GM23338 (cell line): ENCODE data around the gene ITPR2. TPM values are rescaled to one million over a fixed set of nuclear protein-coding genes. Genes with fewer than 3 reads are reported as not detected.

Experiments used
- ATAC-seq: fragments of 200-7000 bp; cut with Tn5 transposase; 3 replicates; pipeline ENCODE4 v1.9.1; 2020
- DNase-seq: peaks from one replicate; pipeline ENCODE4 v3.0.0-alpha.2; 2015; ENCODE audit warnings: low spot score
- H2AFZ ChIP-seq: fragments of 200-600 bp; sonication (generic); 2 replicates; pipeline ENCODE4 v1.8.0; 2016; ENCODE audit warnings: antibody characterized with exemption, mild to moderate bottlenecking, moderate library complexity
- H3F3A ChIP-seq: fragments of 200-600 bp; sonication (generic); replicated peaks from 2 replicates; pipeline ENCODE4 v1.8.0; 2017; ENCODE audit warnings: antibody characterized with exemption, mixed run types, low read depth
- H3K27ac ChIP-seq: fragments of 200-600 bp; sonication (generic); 2 replicates; pipeline ENCODE4 v1.6.1; 2016; ENCODE audit warnings: low read depth
- H3K27me3 ChIP-seq: fragments of 200-600 bp; sonication (generic); 2 replicates; pipeline ENCODE4 v1.8.0; 2016; ENCODE audit warnings: mild to moderate bottlenecking, mixed run types, moderate library complexity; ENCODE audit not compliant: insufficient read depth
- H3K36me3 ChIP-seq: fragments of 200-600 bp; sonication (generic); 2 replicates; pipeline ENCODE4 v1.8.0; 2016; ENCODE audit warnings: mild to moderate bottlenecking; ENCODE audit not compliant: insufficient read depth
- H3K4me1 ChIP-seq: fragments of 200-600 bp; sonication (generic); 2 replicates; pipeline ENCODE4 v1.8.0; 2016; ENCODE audit warnings: mild to moderate bottlenecking, moderate library complexity; ENCODE audit not compliant: insufficient read depth
- H3K4me2 ChIP-seq: fragments of 200-600 bp; sonication (generic); 2 replicates; pipeline ENCODE4 v1.7.1; 2017; ENCODE audit warnings: mixed run types
- H3K4me3 ChIP-seq: fragments of 200-600 bp; sonication (generic); 2 replicates; pipeline ENCODE4 v1.6.1; 2016; ENCODE audit warnings: mixed run types
- H3K79me2 ChIP-seq: fragments of 200-600 bp; sonication (generic); replicated peaks from 2 replicates; pipeline ENCODE4 v1.8.0; 2017; ENCODE audit warnings: mild to moderate bottlenecking; ENCODE audit not compliant: insufficient read depth
- H3K9me2 ChIP-seq: fragments of 200-600 bp; sonication (generic); 2 replicates; pipeline ENCODE4 v1.8.0; 2017; ENCODE audit not compliant: insufficient read depth
- H4K20me1 ChIP-seq: fragments of 200-600 bp; sonication (generic); replicated peaks from 2 replicates; pipeline ENCODE4 v1.8.0; 2017; ENCODE audit warnings: mild to moderate bottlenecking; ENCODE audit not compliant: insufficient read depth
- H3K27ac Mint-ChIP-seq: 2 replicates; pipeline ENCODE4 v1.8.0; 2020; ENCODE audit warnings: inconsistent platforms, mild to moderate bottlenecking, moderate library complexity, mixed read lengths
- H3K27me3 Mint-ChIP-seq: 3 replicates; pipeline ENCODE4 v1.8.0; 2022; ENCODE audit warnings: low read depth, mild to moderate bottlenecking, moderate library complexity, mixed read lengths, inconsistent platforms; ENCODE audit not compliant: insufficient read depth, poor library complexity
- H3K36me3 Mint-ChIP-seq: 3 replicates; pipeline ENCODE4 v1.8.0; 2021; ENCODE audit warnings: low read depth, mild to moderate bottlenecking, inconsistent platforms, moderate library complexity, mixed read lengths
- H3K4me1 Mint-ChIP-seq: 3 replicates; pipeline ENCODE4 v1.8.0; 2020; ENCODE audit warnings: mild to moderate bottlenecking, inconsistent platforms, mixed read lengths
- H3K4me3 Mint-ChIP-seq: 3 replicates; pipeline ENCODE4 v1.8.0; 2021; ENCODE audit warnings: moderate library complexity, mild to moderate bottlenecking, inconsistent platforms, mixed read lengths
- H3K9me3 Mint-ChIP-seq: 3 replicates; pipeline ENCODE4 v1.8.0; 2020; ENCODE audit warnings: moderate library complexity, mild to moderate bottlenecking, inconsistent platforms, mixed read lengths
- CREB1 ChIP-seq: fragments of 250-450 bp; sonication (Bioruptor Pico); IDR thresholded peaks from 2 replicates; pipeline ENCODE4 v1.5.0; 2020; ENCODE audit warnings: low read depth, mild to moderate bottlenecking, moderate library complexity
- EZH2 ChIP-seq: fragments of 200-600 bp; sonication (generic); IDR thresholded peaks from one replicate; pipeline ENCODE4 v1.8.0; 2017; ENCODE audit warnings: antibody characterized with exemption, mild to moderate bottlenecking, low read depth; ENCODE audit not compliant: unreplicated experiment
- EZH2phosphoT487 ChIP-seq: fragments of 200-600 bp; sonication (generic); IDR thresholded peaks from one replicate; pipeline ENCODE4 v1.8.1; 2018; ENCODE audit warnings: antibody characterized with exemption; ENCODE audit not compliant: unreplicated experiment
- JUNB ChIP-seq: IDR thresholded peaks from one replicate; pipeline ENCODE4 v1.6.1; 2016; ENCODE audit warnings: antibody characterized with exemption; ENCODE audit not compliant: unreplicated experiment
- NANOG ChIP-seq: IDR thresholded peaks from 2 replicates; pipeline ENCODE4 v1.6.1; 2016; ENCODE audit warnings: antibody characterized with exemption, borderline replicate concordance
- POLR2AphosphoS5 ChIP-seq: IDR thresholded peaks from 2 replicates; pipeline ENCODE4 v1.6.1; 2016; ENCODE audit warnings: antibody characterized with exemption, low read depth
- STAT1 ChIP-seq: IDR thresholded peaks from one replicate; pipeline ENCODE4 v1.6.1; 2016; ENCODE audit warnings: antibody characterized with exemption; ENCODE audit not compliant: unreplicated experiment
- ZNF114 ChIP-seq: fragments of 250-450 bp; sonication (Bioruptor Pico); IDR thresholded peaks from 2 replicates; pipeline ENCODE4 v1.5.0; 2020; ENCODE audit warnings: mild to moderate bottlenecking, moderate library complexity
- ZNF331 ChIP-seq: fragments of 250-450 bp; sonication (Bioruptor Pico); IDR thresholded peaks from 2 replicates; pipeline ENCODE4 v1.5.0; 2020; ENCODE audit warnings: low read depth, mild to moderate bottlenecking, moderate library complexity
- polyA plus RNA-seq: library from polyadenylated mRNA; unstranded; fragments of >200 nt; fragmentation: Nextera tagmentation; extraction: Ambion mirVana; gene quantifications from 2 replicates; pipeline ENCODE4 v1.2.1, GENCODE V29; 2016
- total RNA-seq: library from RNA; depleted of rRNA; stranded (reverse); fragments of >200 nt; shearing (Covaris generic); gene quantifications from 2 replicates; pipeline ENCODE4 v1.2.3, GENCODE V29; 2014
- TF ChIP-seq, protein P1 (sequence below): IDR thresholded peaks from one replicate; pipeline ENCODE4 v1.6.1; 2018; ENCODE audit warnings: antibody characterized with exemption; ENCODE audit not compliant: unreplicated experiment
- TF ChIP-seq, protein P2 (sequence below): fragments of 250-450 bp; sonication (Bioruptor Pico); IDR thresholded peaks from 2 replicates; pipeline ENCODE4 v1.5.0; 2020; ENCODE audit warnings: mild to moderate bottlenecking, moderate library complexity
- TF ChIP-seq, protein P3 (sequence below): IDR thresholded peaks from 2 replicates; pipeline ENCODE4 v1.6.1; 2016; ENCODE audit warnings: antibody characterized with exemption
- TF ChIP-seq, protein P4 (sequence below), 2 experiments: fragments of 200-600 bp in 1 of 2; sonication (generic) in 1 of 2; conservative IDR thresholded peaks; 2 replicates each; pipeline versions ENCODE4 v1.5.1 to v1.6.1; 2016 to 2017; ENCODE audit warnings: antibody characterized with exemption in 2 of 2, low read depth in 2 of 2, mild to moderate bottlenecking in 2 of 2, moderate library complexity in 1 of 2

Gene ITPR2
- total and polyA plus RNA-seq, 2 experiments from 2014 or later = 44.5 to 65.2 TPM

DNA sequence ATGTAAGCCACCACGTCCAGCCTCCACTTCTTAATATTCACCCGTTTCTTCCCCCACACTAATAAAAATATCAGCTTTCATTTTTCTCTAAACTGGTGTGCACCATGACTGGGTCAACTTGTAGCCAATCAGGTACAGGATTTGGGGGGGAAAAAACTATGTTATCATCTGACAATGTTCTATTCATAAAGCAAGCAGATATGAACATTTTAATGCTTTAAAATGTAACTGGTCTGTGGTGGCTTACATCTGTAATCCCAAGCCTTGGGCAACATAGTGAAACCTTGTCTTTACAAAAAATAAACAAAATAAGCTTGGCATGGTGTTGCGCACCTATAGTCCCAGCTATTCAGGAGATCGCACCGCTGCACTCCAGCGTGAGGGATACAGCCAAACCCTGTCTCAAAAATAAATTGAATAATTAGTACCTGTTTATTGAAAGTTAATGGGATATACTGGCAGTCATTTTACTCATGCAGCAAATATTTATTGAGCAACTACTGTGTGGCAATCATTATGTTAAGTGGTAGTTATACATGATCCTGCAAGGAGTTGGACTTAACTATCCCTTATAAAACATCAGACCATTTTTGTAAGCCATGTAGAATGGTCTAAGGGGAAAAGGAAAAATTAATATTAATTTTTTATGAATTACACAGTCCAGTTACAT is 15.3 kb upstream of the ITPR2 start:
- H3F3A ChIP-seq = no peaks in the 10 kb centered on the region
- no peak overlapping the region for H3K27ac ChIP-seq
- ATAC-seq (no peak), DNase-seq (no peak)
- Mint-ChIP-seq H3K4me1 (no peaks in the 10 kb centered on the region), H3K9me3 (no peaks in the 10 kb centered on the region), H3K36me3 (no peaks in the 10 kb centered on the region), H3K27ac (no peak overlapping the region), H3K27me3 (no peaks in the 10 kb centered on the region), H3K4me3 (no peak overlapping the region)
- H3K27me3 ChIP-seq = no peaks in the 10 kb centered on the region
- no peaks in the 10 kb centered on the region for H3K9me2 ChIP-seq
- H3K4me3 ChIP-seq = no peak overlapping the region
- H2AFZ ChIP-seq = no peak overlapping the region
- H3K79me2 ChIP-seq = no peaks in the 10 kb centered on the region
- H4K20me1 ChIP-seq = no peaks in the 10 kb centered on the region
- TF ChIP-seq, protein P1, sequence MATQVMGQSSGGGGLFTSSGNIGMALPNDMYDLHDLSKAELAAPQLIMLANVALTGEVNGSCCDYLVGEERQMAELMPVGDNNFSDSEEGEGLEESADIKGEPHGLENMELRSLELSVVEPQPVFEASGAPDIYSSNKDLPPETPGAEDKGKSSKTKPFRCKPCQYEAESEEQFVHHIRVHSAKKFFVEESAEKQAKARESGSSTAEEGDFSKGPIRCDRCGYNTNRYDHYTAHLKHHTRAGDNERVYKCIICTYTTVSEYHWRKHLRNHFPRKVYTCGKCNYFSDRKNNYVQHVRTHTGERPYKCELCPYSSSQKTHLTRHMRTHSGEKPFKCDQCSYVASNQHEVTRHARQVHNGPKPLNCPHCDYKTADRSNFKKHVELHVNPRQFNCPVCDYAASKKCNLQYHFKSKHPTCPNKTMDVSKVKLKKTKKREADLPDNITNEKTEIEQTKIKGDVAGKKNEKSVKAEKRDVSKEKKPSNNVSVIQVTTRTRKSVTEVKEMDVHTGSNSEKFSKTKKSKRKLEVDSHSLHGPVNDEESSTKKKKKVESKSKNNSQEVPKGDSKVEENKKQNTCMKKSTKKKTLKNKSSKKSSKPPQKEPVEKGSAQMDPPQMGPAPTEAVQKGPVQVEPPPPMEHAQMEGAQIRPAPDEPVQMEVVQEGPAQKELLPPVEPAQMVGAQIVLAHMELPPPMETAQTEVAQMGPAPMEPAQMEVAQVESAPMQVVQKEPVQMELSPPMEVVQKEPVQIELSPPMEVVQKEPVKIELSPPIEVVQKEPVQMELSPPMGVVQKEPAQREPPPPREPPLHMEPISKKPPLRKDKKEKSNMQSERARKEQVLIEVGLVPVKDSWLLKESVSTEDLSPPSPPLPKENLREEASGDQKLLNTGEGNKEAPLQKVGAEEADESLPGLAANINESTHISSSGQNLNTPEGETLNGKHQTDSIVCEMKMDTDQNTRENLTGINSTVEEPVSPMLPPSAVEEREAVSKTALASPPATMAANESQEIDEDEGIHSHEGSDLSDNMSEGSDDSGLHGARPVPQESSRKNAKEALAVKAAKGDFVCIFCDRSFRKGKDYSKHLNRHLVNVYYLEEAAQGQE = no peak
- TF ChIP-seq, protein P2, sequence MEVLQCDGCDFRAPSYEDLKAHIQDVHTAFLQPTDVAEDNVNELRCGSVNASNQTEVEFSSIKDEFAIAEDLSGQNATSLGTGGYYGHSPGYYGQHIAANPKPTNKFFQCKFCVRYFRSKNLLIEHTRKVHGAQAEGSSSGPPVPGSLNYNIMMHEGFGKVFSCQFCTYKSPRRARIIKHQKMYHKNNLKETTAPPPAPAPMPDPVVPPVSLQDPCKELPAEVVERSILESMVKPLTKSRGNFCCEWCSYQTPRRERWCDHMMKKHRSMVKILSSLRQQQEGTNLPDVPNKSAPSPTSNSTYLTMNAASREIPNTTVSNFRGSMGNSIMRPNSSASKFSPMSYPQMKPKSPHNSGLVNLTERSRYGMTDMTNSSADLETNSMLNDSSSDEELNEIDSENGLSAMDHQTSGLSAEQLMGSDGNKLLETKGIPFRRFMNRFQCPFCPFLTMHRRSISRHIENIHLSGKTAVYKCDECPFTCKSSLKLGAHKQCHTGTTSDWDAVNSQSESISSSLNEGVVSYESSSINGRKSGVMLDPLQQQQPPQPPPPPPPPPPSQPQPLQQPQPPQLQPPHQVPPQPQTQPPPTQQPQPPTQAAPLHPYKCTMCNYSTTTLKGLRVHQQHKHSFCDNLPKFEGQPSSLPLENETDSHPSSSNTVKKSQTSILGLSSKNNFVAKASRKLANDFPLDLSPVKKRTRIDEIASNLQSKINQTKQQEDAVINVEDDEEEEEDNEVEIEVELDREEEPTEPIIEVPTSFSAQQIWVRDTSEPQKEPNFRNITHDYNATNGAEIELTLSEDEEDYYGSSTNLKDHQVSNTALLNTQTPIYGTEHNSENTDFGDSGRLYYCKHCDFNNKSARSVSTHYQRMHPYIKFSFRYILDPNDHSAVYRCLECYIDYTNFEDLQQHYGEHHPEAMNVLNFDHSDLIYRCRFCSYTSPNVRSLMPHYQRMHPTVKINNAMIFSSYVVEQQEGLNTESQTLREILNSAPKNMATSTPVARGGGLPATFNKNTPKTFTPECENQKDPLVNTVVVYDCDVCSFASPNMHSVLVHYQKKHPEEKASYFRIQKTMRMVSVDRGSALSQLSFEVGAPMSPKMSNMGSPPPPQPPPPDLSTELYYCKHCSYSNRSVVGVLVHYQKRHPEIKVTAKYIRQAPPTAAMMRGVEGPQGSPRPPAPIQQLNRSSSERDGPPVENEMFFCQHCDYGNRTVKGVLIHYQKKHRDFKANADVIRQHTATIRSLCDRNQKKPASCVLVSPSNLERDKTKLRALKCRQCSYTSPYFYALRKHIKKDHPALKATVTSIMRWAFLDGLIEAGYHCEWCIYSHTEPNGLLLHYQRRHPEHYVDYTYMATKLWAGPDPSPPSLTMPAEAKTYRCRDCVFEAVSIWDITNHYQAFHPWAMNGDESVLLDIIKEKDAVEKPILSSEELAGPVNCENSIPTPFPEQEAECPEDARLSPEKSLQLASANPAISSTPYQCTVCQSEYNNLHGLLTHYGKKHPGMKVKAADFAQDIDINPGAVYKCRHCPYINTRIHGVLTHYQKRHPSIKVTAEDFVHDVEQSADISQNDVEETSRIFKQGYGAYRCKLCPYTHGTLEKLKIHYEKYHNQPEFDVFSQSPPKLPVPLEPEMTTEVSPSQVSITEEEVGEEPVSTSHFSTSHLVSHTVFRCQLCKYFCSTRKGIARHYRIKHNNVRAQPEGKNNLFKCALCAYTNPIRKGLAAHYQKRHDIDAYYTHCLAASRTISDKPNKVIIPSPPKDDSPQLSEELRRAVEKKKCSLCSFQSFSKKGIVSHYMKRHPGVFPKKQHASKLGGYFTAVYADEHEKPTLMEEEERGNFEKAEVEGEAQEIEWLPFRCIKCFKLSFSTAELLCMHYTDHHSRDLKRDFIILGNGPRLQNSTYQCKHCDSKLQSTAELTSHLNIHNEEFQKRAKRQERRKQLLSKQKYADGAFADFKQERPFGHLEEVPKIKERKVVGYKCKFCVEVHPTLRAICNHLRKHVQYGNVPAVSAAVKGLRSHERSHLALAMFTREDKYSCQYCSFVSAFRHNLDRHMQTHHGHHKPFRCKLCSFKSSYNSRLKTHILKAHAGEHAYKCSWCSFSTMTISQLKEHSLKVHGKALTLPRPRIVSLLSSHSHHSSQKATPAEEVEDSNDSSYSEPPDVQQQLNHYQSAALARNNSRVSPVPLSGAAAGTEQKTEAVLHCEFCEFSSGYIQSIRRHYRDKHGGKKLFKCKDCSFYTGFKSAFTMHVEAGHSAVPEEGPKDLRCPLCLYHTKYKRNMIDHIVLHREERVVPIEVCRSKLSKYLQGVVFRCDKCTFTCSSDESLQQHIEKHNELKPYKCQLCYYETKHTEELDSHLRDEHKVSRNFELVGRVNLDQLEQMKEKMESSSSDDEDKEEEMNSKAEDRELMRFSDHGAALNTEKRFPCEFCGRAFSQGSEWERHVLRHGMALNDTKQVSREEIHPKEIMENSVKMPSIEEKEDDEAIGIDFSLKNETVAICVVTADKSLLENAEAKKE = no peak
- no peak for TF ChIP-seq ZNF331 (CRISPR knock-in tag)
- TF ChIP-seq CREB1 = no peak
- TF ChIP-seq JUNB = no peak
- TF ChIP-seq POLR2AphosphoS5 = no peak
- no peak for TF ChIP-seq STAT1
- TF ChIP-seq, protein P3, sequence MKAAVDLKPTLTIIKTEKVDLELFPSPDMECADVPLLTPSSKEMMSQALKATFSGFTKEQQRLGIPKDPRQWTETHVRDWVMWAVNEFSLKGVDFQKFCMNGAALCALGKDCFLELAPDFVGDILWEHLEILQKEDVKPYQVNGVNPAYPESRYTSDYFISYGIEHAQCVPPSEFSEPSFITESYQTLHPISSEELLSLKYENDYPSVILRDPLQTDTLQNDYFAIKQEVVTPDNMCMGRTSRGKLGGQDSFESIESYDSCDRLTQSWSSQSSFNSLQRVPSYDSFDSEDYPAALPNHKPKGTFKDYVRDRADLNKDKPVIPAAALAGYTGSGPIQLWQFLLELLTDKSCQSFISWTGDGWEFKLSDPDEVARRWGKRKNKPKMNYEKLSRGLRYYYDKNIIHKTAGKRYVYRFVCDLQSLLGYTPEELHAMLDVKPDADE = no peak
- TF ChIP-seq EZH2 = no peak
- TF ChIP-seq EZH2phosphoT487 = no peak
- TF ChIP-seq NANOG = no peak
- no peak for TF ChIP-seq ZNF114 (CRISPR knock-in tag)
- TF ChIP-seq, protein P4, sequence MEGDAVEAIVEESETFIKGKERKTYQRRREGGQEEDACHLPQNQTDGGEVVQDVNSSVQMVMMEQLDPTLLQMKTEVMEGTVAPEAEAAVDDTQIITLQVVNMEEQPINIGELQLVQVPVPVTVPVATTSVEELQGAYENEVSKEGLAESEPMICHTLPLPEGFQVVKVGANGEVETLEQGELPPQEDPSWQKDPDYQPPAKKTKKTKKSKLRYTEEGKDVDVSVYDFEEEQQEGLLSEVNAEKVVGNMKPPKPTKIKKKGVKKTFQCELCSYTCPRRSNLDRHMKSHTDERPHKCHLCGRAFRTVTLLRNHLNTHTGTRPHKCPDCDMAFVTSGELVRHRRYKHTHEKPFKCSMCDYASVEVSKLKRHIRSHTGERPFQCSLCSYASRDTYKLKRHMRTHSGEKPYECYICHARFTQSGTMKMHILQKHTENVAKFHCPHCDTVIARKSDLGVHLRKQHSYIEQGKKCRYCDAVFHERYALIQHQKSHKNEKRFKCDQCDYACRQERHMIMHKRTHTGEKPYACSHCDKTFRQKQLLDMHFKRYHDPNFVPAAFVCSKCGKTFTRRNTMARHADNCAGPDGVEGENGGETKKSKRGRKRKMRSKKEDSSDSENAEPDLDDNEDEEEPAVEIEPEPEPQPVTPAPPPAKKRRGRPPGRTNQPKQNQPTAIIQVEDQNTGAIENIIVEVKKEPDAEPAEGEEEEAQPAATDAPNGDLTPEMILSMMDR (conservative IDR thresholded peaks at IDR 0.05; ENCODE audit: low read depth in 2 of 2) = no peak
- no peak overlapping the region for H3K4me2 ChIP-seq
- no peaks in the 10 kb centered on the region for H3K36me3 ChIP-seq
- no peaks in the 10 kb centered on the region for H3K4me1 ChIP-seq
